GM21723 (cell line): ENCODE measurements around the gene PPP4R4.

Experiments used
- ATAC-seq: cut with Tn5 transposase; IDR thresholded peaks from one replicate; pipeline ENCODE4 v1.9.1; 2021; ENCODE audit warnings: mild to moderate bottlenecking, moderate library complexity; ENCODE audit not compliant: unreplicated experiment

PPP4R4 gene, protein sequence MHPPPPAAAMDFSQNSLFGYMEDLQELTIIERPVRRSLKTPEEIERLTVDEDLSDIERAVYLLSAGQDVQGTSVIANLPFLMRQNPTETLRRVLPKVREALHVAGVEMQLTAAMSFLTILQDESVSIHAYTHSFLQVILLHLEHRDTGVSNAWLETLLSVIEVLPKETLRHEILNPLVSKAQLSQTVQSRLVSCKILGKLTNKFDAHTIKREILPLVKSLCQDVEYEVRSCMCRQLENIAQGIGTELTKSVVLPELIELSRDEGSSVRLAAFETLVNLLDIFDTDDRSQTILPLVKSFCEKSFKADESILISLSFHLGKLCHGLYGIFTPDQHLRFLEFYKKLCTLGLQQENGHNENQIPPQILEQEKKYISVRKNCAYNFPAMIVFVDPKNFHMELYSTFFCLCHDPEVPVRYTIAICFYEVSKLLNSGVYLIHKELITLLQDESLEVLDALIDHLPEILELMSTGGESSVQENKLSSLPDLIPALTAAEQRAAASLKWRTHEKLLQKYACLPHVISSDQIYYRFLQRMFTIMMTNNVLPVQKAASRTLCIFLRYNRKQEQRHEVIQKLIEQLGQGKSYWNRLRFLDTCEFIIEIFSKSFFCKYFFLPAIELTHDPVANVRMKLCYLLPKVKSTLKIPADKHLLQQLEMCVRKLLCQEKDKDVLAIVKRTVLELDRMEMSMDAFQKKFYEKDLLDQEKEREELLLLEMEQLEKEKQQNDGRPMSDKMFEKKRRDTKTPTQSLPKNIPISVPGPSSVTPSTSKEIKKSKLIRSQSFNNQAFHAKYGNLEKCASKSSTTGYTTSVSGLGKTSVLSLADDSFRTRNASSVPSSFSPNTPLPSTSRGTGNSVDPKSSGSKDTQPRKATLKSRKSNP

DNA sequence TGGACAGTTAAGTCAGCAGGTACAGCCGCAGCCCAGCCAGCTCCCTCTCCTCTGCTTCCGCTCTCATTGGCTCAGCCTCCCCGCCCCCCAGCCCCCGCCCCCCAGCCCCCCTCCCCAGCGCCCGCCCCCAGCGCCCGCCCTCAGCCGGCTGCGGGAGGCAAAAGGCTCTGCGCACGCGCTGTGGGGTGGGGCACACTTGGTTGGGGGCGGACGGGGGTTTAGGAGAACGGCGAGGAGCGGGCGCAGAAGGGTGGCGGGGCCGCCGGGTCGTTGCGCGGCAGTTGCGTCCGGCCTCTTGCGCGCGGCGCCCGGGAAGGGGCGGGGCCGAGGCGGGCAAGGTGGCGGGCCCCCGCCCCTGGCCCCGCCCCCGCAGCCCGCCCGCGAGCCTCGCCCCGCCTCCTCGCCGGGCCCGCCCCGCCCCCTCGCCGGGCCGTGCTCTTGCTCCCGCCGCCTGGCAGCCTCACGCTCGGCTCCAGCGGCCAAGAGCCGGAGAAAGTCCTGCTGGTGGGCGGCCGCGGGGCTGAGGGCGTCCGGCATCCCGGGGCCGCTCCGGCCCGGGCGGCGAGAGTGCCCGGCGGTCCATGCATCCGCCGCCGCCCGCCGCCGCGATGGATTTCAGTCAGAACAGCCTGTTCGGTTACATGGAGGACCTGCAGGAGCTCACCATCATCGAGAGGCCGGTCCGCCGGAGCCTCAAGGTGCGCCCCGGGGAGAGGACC, at the start of gene PPP4R4:
PPP4R4 (plus strand) TSS at position 438 of the 719 bp plus-strand sequence; CDS start at position 582, 144 bp downstream.
- ATAC-seq, result peak; percentile 83

DNA sequence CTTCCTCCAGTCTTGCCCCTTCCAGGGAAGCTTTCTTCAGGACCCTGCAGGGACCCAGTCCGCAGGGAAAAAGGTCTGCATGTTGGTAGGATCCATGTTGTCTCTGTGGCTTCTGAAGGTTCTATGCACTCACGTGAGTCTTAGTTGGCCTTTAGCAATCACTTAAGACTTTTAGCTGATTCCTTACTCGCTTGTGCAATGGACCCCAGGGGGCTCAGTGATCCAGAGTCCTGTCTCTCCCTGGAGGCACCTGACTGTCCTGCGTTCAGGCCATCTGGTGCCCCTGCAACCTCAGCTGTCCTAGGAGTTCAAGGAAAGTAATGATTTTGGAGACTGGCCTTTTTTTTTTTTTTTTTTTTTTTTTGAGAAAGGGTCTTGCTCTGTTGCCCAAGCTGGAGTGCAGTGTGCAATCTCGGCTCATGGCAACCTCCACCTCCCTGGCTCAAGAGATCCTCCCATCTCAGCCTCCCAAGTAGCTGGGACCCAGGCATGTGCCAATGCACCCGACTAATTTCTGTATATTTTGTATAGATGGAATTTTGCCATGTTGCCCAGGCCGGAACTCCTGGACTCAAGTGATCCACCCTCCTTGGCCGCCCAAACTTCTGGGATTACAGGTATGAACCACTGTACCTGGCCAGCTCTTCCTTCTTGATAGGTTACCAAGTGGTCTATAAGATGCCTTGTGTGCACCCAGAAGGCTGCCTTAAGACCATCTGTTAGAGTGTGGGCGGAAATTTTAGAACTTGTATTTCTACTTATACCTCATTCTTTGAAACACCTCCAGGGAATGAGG, 49.3 kb upstream of the PPP4R4 start:
- ATAC-seq, result no peak

DNA sequence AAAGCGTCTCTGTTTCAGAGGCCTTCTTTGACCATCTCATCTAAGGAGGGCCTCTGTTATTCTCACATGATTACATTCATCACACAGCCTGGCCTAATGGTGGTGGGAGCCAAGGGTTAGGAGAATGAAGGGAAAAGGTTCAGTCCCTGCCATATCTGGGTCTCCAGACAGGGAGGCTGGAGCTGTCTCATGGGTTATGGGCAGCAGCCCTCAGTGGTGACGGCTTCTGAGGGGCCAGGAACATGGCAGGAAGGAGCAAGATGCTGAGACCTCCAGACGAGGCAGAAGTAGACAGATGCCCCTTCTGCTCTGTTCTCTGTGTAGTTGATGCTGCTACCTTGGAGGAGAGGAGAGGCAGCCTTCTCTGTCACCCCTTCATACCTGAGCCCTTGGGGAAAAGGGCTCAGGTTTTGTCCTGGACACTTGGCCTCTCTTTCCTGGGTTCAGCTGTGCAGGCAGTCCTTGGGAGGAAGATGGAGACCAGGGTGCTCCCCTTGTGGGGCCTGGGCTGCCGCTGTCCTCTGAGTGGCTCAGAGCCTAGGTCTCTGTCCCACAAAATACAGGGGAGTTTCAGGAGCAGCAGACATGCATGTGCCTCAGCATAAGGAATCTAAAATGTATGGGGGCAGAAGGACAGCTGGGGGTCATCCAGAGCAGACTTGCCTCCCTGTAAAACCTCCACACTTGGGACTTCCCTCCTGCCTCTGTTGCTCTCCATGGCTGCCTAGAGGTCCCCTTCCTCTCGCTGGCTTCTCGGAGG, 48.3 kb upstream of the PPP4R4 start:
- ATAC-seq, result no peak

DNA sequence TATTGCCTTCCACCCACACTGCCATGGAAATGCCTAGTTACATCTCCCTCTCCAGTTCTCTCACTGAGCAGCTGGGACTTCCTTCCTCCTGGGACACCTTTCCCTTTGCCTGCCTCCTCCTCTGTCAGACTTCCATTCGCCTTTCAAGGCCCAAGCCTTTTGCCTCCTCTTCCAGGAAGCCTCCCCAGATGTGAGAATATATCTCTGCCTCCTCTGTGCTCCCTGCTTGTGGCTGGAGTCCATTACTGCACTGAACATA, 47.8 kb upstream of the PPP4R4 start:
- ATAC-seq, result no peak

DNA sequence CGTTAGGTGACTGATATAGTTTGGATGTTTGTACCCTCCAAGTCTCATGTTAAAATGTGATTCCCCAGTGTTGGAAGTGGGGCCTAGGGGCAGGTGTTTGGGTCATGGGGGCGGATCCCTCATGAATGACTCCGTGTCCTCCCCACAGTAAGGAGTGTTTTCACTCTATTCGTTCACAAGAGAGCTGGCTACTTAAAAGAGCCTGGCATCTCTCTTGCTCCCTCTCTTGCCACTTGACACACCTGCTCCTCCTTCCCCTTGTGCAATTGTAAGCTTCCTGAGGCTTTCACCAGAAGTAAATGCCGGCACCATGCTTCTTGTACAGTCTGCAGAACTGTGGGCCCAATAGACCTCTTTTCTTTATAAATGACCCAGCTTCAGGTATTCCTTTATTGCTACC, 47.3 kb upstream of the PPP4R4 start:
- ATAC-seq, result no peak

DNA sequence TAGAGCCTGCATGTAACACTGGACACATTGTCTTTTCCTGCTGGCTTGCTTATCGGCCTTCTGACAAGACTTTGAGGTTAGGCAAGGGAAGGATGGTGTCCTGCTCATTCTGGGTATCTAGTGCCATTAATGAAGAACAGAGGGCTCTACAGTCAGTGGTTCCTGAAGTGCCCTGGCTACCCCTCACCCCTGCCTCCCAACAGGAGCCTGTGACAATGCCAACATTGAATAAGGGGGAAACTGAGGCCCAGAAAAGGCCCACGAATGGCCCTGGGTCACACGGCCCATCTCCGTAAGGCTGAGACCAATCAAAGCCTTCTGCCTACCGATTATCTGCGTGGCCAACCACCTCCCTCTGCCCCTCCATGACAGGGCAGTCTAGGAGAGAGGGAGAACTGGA, 46.8 kb upstream of the PPP4R4 start:
- no peak for ATAC-seq

DNA sequence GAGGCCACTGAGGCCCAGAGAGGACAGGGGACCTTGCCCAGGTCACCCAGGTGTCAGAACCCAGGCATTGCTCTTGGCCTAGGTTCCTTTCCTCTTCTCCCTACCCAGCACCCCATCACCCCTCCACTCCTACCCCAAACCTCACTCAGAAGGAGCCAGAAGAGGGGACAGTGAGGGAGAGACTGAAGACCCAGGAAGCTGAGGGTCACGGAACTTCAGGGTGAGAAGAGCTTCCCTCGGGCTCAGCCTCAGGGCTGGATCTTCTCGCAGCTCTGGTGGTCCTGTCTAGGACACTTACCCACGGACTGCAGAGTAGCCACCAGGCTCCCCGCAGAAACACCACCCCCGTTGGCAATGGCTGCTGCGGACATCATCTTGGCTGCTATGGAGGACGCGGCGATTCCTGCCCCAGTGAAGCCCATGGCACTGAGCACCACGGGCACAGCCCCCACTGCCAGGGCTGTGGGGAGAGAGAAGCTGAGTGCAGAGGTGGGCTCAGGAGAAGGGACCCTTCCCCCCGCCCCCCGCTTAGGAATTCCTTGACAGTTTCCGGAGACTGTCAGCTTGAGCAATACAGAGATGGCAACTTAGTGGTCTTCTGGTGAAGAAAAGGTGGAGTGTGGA, 45.8 kb upstream of the PPP4R4 start:
- no peak for ATAC-seq

DNA sequence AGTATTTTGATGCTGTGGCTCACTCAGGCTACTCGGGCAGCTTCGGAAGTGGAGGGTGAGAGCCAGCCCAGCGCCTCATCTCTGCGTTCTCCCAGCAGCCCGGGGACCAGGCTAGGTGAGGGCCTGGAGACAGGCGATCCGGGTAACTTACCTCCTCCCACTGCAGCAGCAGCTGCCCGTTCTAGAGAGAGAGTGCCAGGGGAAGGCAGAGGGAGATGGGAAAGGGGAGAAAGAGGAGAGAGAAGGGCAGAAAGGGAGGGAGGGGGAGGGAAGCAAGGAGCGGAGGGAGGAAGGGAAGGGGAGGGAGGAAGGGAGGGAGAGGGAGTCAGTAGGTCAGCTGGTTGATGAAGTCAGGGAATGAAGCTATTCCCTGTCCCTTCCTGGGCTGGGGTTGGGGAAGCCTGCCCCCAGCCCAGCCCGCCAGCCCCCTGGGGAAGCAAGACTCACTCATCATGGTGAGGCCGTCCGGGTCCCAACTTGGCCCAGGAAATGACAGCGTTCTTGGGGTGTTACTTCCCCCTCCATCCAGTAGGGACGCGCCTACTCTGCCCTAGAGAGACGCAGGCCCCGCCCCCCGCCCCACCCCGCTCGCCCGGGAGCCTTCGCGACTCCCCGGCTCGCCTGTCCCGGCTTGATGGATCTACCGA, 44.9 kb upstream of the PPP4R4 start, which contains the start of gene IFI27L2:
IFI27L2 (minus strand) TSS at position 494 of the 647 bp plus-strand sequence; CDS start at position 454, 40 bp downstream.
- peak; percentile 94 for ATAC-seq

DNA sequence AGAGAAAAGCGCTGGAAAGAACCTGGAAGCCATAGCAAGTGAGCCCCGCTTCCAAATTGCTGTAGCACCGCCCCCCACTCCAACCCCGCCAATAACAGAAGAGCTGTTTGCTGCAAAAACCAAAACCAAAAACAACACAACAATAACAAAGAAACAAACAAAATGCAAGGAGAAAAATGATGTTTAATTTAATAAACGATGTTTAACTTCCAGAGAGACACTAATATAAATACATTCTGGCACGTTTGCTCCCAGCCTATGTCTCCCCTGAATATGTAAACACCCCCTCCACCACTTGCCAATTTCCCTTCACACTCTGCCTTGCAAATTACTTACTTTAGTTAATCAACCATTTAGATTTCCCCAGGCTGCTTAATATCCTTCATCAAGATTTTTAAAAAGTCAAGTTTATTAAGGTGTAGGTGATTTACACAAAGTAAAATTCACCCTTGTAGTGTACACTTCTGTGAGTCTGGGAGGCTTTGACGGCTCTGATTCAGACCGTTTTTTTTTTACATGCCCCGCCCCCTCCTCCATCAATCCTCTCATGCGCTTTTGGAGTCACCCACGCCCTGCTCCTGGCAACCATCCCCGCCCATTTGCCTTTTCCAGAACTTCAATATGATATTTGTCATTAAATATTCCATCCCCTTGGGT, 44.2 kb upstream of the PPP4R4 start:
- no peak for ATAC-seq

DNA sequence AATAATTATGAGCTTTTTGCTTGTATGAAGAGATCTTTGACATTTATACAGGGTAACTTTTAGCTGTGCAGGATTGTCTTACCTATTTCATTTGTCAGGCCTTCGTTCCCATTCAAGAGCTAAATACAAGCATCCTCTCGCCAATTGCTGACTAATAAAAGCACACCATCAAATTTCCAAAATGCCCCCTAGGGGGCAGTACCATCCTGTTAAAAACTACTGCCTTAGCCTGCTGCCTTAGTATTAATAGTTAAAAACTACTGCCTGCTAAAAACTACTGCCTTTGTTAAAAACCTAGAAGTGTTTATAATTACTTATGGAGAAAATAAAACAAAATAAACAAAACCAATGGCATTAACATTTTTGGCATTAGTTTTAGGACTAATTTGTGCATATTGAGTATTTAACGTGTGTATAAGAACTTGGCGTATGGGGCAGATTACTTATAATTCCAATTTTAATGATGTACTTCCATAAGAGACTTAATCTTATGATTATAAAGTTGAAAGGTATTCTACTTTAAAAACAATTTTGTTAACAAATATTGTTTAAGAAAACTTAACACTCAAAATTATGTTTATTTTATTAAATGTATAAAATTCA, 41.7 kb upstream of the PPP4R4 start:
- ATAC-seq, result peak; percentile 42

DNA sequence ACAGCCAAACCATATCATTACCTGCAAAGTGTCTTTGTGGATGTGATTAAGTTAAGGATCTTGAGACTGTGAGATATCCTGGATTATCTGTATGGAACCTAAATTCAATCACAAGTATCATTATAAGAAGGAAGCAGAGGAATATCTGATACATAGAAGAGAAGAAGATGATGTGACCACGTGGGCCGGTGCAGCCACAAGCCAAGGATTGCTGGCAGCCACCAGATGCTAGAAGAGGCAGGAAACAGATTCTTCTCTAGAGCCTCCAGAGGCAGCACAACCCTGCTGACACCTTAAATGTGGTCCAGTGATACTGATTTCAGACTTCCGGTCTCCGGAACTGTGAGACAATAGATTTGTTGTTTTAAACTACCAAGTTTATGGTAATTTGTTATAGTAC, 38.6 kb upstream of the PPP4R4 start:
- no peak for ATAC-seq

DNA sequence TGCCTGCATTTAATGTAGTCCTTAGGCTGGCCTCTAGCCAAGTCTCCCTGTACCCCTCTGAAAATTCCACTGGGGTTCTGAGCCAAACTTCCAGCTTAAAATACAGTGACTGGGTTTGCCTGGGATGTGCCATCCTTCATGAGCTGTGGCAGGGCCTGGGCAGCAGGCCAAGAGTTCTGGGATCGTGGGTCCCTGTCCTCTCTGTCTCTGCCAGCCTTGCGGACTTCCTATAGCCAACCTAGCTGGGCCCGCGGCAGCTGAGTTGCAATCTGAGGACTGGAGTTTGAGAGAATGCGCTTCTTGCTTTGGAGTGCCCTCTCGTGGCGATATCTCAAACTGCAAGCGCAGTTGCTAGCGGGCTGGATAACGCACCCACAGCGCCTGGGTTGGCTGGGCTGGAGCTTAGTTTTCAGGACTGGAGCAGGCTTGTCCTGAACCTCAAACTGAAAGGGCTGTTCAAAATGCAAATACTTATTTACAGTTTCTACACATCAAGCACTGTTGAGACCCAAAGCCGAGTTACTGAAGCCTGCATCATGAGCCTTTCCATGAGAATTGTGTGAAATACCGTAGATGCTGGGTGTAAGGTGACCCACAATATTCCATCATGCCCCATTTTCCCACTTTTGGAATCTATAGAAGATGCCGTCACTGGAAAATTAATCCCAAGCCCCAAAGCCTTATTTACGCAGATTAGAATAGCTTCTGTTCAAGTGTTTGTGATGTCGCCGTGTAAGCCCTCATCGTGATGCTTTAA, 37.4 kb upstream of the PPP4R4 start:
- ATAC-seq, result peak; percentile 90

DNA sequence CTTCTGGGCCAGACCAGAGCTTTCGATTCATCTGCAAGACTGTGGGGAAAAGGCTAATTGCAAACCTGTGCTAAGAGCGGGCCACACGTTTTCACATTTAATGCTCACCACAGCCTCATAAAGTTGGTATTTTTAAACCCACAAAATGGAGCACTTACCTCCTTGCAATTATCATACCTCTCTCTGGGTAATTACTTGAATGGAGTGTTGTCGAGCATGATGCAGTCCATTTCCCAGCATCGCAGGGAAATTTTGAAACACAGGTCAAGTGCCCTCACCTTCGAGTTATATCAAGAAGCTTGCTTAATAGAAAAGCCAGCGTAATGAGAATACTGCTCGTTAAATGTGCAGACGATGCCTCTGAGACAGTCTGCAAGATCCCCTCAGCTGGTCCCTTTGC, 35.9 kb upstream of the PPP4R4 start:
- no peak for ATAC-seq

DNA sequence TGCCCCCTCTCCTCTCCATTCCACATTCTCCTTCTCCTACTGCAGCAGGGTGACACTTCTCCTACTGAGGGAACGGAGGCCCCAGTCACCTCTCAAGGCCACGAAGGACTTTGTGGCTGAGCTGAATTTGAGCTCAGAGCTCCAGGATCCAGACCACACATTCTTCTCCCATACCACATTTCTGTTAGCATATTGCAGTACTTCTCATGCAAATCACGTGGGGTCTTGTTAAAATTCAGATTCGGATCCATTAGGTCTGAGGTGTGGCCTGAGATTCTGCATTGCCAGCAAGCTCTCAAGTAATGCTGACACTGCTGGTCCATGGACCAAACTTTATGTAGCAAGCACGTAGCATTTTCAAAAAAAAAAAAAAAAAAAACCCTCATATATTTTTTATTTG, 35.1 kb upstream of the PPP4R4 start:
- ATAC-seq, result no peak

DNA sequence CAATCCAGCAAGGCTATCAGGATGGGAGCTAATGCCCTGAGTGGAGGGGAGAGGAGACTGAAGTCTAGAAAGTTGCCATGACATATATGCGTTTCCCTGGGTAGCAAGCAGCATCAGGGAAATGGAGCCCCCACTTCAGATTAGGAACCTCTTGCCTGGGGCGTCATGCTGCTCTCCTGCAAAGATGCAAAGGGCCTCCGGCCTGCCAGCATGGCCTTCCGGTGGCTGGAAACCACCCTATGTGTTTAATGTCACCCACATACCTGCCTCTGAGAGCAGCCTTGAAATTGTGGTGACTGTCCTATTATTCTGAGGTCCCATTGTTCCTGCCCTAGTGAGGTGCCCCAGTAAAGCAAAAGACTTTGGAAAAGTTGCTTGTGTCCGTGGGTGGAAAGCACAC, 34.7 kb upstream of the PPP4R4 start:
- ATAC-seq, result no peak

DNA sequence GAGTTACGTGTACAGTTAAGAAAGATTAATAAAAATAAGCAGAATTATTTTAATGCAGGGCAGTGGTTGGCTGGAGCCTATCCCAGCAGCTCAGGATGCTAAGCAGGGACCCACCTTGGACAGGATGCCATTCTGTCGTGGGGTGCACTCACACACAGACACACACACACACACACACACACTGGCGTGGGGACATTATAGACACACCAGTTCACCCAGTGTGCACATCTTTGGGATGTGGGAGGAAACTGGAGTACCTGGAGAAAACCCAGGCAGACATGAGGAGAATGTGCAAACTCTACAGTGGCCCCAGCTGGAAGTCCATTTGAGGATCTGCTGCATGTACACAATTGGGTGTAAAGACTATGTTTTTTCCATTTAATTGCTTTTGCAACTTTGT, 31.9 kb upstream of the PPP4R4 start:
- no peak for ATAC-seq

DNA sequence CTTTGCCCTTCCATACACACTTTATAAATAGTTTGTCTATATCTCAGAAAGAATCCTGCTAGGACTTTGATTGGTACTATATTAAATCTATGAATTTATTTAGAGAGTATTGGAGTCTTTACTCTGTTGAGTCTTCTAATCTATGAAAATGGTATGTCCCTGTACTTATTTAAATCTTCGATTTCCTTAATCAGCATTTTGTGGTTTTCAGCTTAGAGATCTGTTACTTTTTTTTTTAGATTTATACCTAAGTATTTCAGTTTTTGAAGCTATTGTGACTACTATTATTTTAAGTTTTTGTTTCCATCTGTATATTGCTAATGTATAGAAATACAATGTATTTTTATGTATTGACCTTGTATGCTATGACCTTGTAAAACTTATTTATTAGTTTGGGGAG, 31.3 kb upstream of the PPP4R4 start:
- ATAC-seq, result no peak
